ENCODE results near the gene MAN1A1.
"Not testable (repeated sequence)": the region's sequence is repeated elsewhere in the genome, so short reads cannot be mapped to it uniquely, and the experiment has no call there.

Gene MAN1A1

DNA sequence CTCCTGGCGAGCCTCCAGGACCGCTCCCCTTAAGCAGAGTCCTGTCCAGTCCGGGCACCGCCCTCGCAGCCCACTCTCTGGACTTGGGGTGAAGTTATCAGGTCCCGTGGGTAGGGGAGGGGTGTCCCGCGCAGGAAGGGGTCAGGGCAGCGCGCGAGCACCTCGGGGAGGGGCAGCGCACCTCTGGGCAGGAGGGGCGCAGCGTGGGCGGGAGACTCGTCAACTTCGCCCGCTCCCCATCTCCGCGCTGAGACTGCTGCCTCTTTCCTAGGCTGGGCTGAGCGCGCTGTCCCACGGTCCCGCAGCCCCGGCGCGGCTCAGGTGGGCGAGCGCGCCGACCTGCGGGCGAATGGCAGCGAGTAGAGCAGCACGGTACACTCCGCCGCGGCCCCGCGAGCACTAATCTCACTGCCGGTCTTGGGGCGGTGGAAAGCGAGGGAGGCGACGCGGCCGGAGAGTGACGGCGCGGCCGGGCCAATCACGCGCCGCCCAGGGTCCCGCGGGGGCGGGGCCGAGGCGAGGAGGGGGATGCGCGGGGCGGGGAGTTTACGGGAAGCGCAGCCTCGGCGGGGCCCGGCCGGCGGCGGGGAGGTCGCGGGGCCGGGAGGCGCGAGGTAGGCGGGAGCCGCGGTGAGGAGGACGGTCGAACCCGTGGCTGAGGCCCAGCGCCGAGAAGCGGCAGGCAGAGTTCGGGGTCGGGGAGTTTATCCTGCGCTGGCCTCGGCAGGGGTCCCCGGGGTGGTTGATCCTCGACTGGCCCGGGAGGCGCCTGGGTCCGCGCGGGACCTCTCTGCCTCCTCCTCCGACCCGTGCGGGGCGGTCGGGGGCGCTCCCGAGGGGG lies at the start of gene MAN1A1:
Gene MAN1A1, minus strand, starts transcription at position 401 of the 841 bp plus-strand sequence. CDS start 696 bp downstream, outside the sequence.
- H3K27ac ChIP-seq, result peak within 1 kb of the TSS; percentile 26; the same call in 1 of the 2 replicates
- TF ChIP-seq, protein P1, sequence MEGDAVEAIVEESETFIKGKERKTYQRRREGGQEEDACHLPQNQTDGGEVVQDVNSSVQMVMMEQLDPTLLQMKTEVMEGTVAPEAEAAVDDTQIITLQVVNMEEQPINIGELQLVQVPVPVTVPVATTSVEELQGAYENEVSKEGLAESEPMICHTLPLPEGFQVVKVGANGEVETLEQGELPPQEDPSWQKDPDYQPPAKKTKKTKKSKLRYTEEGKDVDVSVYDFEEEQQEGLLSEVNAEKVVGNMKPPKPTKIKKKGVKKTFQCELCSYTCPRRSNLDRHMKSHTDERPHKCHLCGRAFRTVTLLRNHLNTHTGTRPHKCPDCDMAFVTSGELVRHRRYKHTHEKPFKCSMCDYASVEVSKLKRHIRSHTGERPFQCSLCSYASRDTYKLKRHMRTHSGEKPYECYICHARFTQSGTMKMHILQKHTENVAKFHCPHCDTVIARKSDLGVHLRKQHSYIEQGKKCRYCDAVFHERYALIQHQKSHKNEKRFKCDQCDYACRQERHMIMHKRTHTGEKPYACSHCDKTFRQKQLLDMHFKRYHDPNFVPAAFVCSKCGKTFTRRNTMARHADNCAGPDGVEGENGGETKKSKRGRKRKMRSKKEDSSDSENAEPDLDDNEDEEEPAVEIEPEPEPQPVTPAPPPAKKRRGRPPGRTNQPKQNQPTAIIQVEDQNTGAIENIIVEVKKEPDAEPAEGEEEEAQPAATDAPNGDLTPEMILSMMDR (conservative IDR thresholded peaks at IDR 0.05), result no peak; the same call in 1 of the 2 replicates

GRCh38 chr6:119395192-119395591 lies 45.6 kb upstream of the MAN1A1 start:
- no peak overlapping the region for H3K27ac ChIP-seq
- TF ChIP-seq, protein P1 (conservative IDR thresholded peaks at IDR 0.05), result no peak

DNA sequence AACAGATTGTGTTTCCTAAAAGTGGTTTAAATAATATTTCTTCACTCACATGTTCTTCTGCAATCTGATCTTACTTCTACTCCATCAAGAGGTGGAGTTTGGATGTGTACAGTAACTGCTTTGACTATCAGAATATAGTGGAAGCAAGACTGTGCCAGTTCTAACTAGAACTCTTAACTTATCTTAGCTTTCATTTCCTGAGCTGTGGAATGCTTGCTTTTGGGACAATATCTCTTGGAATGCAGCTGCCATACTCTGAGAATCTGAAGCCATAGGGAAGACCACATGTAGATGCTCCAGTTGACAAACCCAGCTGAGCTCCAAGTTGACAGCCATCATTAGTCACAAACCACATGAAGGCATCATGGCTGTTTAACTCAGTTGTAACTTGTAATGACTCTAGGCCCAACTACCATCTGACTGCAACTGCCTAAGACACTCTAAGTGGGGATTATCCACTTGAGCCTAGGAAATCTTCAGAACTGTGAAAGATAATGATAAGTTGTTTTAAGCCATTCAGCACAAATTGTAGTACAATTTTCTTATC lies 40.8 kb upstream of the MAN1A1 start:
- H3K27ac ChIP-seq, result no peak overlapping the region
- TF ChIP-seq, protein P1 (conservative IDR thresholded peaks at IDR 0.05), result no peak

GRCh38 chr6:119385994-119386393 lies 36.4 kb upstream of the MAN1A1 start:
- TF ChIP-seq, protein P1 (conservative IDR thresholded peaks at IDR 0.05), result no peak

DNA sequence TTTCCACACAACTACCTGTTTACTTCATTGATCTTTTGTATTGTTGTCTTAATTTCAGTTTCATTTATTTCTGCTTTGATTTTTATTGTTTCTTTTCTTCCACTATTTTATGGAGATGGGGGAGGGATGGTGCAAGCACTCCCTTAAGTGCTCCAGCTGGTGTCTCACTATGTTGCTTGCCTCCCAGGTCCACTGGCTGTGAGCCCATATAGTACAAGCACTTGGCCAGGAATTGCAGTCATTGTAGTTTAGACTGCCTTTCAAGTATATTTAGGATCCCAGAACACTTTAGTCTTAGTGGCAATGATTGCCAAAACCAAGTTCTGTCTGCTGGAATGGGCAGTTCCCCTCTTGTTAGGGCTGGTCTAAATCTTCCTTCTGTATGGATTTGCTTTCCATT lies 34.9 kb upstream of the MAN1A1 start:
- H3K27ac ChIP-seq, result no peak overlapping the region
- TF ChIP-seq, protein P1 (conservative IDR thresholded peaks at IDR 0.05), result no peak

More at GRCh38 chr6:119385994-119386393, 36.4 kb upstream of the MAN1A1 start:
- no peak overlapping the region for H3K27ac ChIP-seq

DNA sequence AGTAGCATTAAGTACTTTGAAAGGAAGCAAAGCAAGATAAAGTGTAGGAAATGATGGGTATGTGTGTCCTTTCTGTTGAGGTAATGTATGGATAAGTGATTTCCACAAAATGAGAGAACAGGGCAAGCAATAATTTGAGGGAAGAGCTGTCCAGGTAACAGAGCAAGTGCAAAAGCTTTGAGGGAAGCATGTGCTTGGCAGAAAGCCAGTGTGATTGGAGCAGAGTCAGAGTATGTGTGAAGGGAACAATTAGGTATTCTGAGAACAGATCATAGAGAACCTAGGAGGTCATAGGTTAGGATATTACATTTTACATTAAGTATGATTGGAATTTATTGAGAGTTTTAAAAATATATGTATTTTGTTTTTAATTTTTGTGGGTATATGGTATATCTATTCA lies 30.2 kb upstream of the MAN1A1 start:
- TF ChIP-seq, protein P1 (conservative IDR thresholded peaks at IDR 0.05), result no peak
- H3K27ac ChIP-seq, result no peak overlapping the region

DNA sequence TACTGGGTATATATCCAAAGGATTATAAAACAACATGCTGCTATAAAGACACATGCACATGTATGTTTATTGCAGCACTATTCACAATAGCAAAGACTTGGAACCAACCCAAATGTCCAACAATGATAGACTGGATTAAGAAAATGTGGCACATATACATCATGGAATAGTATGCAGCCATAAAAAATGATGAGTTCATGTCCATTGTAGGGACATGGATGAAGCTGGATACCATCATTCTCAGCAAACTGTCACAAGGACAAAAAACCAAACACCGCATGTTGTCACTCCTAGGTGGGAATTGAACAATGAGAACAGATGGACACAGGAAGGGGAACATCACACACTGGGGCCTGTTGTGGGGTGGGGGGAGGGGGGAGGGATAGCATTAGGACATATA lies 27.5 kb upstream of the MAN1A1 start:
- H3K27ac ChIP-seq, result not testable (repeated sequence)

DNA sequence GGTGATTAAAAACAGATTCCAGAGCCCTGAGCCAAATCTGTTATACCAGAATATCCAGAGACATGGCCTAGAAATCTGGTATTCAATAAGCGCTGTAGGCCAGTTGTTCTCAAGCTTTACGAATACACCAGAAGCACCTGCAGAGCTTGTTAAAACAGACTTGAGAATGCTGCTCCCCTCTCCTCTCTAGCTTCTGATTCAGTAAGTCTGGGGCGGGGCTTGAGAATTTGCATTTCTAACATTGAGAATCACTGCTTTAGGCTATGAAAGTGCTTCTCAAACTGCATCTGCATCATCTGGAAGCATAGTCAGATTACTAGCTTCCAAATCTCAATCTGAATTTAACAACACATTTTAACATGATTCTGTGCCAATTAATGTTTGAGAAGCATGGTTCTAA lies 20.5 kb upstream of the MAN1A1 start:
- TF ChIP-seq, protein P1 (conservative IDR thresholded peaks at IDR 0.05), result no peak
- no peak overlapping the region for H3K27ac ChIP-seq
